Ascending aorta (tissue), 2 donors: ENCODE measurements around the gene PDE10A. TPM values are rescaled to one million over a fixed set of nuclear protein-coding genes. Genes with fewer than 3 reads are reported as not detected.

Experiments
- DNase-seq, 2 donors: peaks; one replicate each; pipeline ENCODE4 v3.0.0-alpha.2; 2019; ENCODE audit warnings: low spot score in 2 of 2
- H3K27ac ChIP-seq, 2 donors: fragments of 200-600 bp; sonication (generic); one replicate each; pipeline ENCODE4 v1.5.1; 2016 to 2017; ENCODE audit warnings: mild to moderate bottlenecking in 1 of 2
- H3K27me3 ChIP-seq: fragments of 200-600 bp; sonication (generic); one replicate; pipeline ENCODE4 v1.5.1; 2017
- H3K36me3 ChIP-seq, 2 donors: fragments of 200-600 bp; sonication (generic); one replicate each; pipeline ENCODE4 v1.5.1; 2016
- H3K4me1 ChIP-seq, 2 donors: fragments of 200-600 bp; sonication (generic); one replicate each; pipeline ENCODE4 v1.5.1; 2016 to 2017; ENCODE audit warnings: mild to moderate bottlenecking in 1 of 2
- H3K4me3 ChIP-seq, 2 donors: fragments of 200-600 bp; sonication (generic); one replicate each; pipeline ENCODE4 v1.5.1; 2016 to 2017; ENCODE audit warnings: mild to moderate bottlenecking in 1 of 2
- H3K9me3 ChIP-seq, 2 donors: fragments of 200-600 bp; sonication (generic); one replicate each; pipeline ENCODE4 v1.5.1; 2016
- CTCF ChIP-seq, 3 experiments: fragments of 200-600 bp in 2 of 3; fragments of 450-650 bp in 1 of 3; sonication (generic) in 2 of 3; IDR thresholded peaks; one replicate each; pipeline ENCODE4 v1.5.1; 2016 to 2019; ENCODE audit warnings: antibody characterized with exemption in 3 of 3, mild to moderate bottlenecking in 1 of 3, moderate library complexity in 1 of 3
- intact Hi-C: fragments of 100-400 bp; cut with DNase I; formaldehyde crosslinking; loops from one replicate; pipeline ENCODE4 v1.15.1; 2023
- total RNA-seq: library from RNA; depleted of rRNA; stranded (reverse); fragments of >200 nt; gene quantifications from one replicate; pipeline ENCODE4 v1.1.0, GENCODE V29; 2016

Gene PDE10A
- total RNA-seq, 1 donor from 2014 or later: 2.0 TPM

DNA sequence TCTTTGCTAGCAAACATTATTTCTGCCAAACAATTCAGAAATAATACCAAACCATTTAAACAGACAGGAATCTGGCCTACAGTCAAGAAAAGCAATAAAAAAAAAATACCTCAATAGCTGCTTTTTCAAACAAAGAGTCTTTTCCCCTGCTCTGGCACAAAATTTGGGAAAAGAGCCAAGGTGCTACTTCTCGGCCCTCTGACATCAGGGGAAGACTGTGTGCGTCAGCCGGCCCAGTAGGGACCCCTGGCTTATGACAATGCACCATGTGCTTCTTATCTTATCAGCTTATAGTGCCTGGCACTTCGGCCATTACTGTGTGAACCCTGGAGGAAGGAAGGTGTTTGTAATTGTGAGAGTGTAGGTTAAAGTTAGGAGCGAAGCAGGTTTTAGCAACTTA is 89.4 kb downstream of the PDE10A start:
- no peak overlapping the region for H3K4me3 ChIP-seq
- no peak for DNase-seq
- no peaks in the 10 kb centered on the region for H3K9me3 ChIP-seq
- H3K27ac ChIP-seq: peak overlapping the region in 1 of 2 donors; percentile 25
- no peaks in the 10 kb centered on the region for H3K36me3 ChIP-seq
- H3K27me3 ChIP-seq: no peaks in the 10 kb centered on the region
- intact Hi-C loops: no loop called here
- H3K4me1 ChIP-seq: no peaks in the 10 kb centered on the region
- no peak for TF ChIP-seq CTCF (IDR thresholded peaks at IDR 0.05)

GRCh38 chr6:165571721-165572132 is 91.3 kb downstream of the PDE10A start:
- no peak for TF ChIP-seq CTCF (IDR thresholded peaks at IDR 0.05)
- no peak for DNase-seq
- H3K36me3 ChIP-seq: no peaks in the 10 kb centered on the region
- no peaks in the 10 kb centered on the region for H3K9me3 ChIP-seq
- intact Hi-C loops: no loop called here
- no peak overlapping the region for H3K27ac ChIP-seq
- H3K27me3 ChIP-seq: no peaks in the 10 kb centered on the region
- H3K4me1 ChIP-seq: no peaks in the 10 kb centered on the region
- H3K4me3 ChIP-seq: no peak overlapping the region

DNA sequence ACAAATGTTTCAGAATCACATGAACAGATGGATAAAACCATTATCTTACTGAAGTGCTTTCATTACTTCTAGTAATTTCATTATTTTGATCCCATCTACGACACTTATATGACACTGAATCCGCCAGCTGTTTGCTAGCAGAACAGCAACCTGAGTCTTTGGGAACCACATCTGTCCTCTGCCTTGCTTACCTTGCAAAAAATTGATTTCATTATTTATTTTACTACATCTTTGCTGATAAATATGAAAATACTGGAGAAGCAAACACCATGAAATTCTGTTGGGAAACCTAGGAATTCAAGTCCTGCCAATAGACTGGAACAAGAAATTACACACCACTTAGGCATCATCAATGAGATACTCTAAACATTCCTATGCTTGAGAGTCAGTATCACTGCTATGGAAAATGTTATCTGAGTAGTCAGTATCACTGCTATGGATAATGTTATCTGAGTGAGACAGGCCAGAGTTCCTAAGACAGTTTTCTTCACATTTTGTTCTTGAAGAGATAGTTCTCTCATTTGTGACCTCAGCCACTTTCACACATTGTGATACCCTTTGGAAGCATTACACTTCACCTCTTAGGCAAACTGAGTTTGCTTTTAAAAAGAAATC is 91.9 kb downstream of the PDE10A start:
- DNase-seq: no peak
- Histone ChIP-seq H3K36me3 (no peaks in the 10 kb centered on the region), H3K4me1 (no peaks in the 10 kb centered on the region), H3K9me3 (no peaks in the 10 kb centered on the region), H3K27me3 (no peaks in the 10 kb centered on the region), H3K27ac (no peak overlapping the region), H3K4me3 (no peak overlapping the region)
- no peak for TF ChIP-seq CTCF (IDR thresholded peaks at IDR 0.05)
- intact Hi-C loops: no loop called here

DNA sequence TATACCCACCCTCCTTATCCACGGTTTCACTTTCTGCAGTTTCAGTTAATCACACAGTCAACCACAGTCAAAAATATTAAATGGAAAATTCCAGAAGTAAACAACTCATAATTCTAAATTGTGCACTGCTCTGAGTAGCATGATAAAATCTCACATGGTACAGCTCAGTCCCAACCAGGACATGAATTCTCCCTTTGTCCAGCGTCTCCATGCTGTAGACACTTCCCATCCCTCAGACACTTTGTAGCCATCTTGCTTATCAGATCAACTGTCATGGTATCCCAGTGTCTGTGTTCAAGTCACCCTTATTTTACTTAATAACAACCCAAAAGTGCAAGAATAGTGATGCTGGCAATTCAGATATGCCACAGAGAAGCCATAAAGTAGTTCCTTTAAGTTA is 94.7 kb downstream of the PDE10A start:
- Histone ChIP-seq H3K27ac (no peak overlapping the region), H3K4me1 (no peaks in the 10 kb centered on the region), H3K36me3 (no peaks in the 10 kb centered on the region), H3K27me3 (no peaks in the 10 kb centered on the region), H3K4me3 (no peak overlapping the region), H3K9me3 (no peaks in the 10 kb centered on the region)
- DNase-seq: no peak
- TF ChIP-seq CTCF (IDR thresholded peaks at IDR 0.05): no peak
- intact Hi-C loops: no loop called here

- Histone ChIP-seq H3K36me3 (no peaks in the 10 kb centered on the region), H3K4me3 (no peak overlapping the region), H3K4me1 (no peaks in the 10 kb centered on the region), H3K27me3 (no peaks in the 10 kb centered on the region), H3K27ac (no peak overlapping the region), H3K9me3 (no peaks in the 10 kb centered on the region)
- intact Hi-C loops: no loop called here
- DNase-seq: no peak
- TF ChIP-seq CTCF (IDR thresholded peaks at IDR 0.05): no peak
These were observed 96.8 kb downstream of the PDE10A start for GRCh38 chr6:165566088-165566828.
